ENCODE data around the gene CARS2. TPM values are rescaled to one million over a fixed set of nuclear protein-coding genes. Genes with fewer than 3 reads are reported as not detected.
"Not testable (repeated sequence)": the region's sequence is repeated elsewhere in the genome, so short reads cannot be mapped to it uniquely, and the experiment has no call there.

The CARS2 gene
- total RNA-seq, 2 experiments from 2014 or later: 54.6 to 59.3 TPM

DNA sequence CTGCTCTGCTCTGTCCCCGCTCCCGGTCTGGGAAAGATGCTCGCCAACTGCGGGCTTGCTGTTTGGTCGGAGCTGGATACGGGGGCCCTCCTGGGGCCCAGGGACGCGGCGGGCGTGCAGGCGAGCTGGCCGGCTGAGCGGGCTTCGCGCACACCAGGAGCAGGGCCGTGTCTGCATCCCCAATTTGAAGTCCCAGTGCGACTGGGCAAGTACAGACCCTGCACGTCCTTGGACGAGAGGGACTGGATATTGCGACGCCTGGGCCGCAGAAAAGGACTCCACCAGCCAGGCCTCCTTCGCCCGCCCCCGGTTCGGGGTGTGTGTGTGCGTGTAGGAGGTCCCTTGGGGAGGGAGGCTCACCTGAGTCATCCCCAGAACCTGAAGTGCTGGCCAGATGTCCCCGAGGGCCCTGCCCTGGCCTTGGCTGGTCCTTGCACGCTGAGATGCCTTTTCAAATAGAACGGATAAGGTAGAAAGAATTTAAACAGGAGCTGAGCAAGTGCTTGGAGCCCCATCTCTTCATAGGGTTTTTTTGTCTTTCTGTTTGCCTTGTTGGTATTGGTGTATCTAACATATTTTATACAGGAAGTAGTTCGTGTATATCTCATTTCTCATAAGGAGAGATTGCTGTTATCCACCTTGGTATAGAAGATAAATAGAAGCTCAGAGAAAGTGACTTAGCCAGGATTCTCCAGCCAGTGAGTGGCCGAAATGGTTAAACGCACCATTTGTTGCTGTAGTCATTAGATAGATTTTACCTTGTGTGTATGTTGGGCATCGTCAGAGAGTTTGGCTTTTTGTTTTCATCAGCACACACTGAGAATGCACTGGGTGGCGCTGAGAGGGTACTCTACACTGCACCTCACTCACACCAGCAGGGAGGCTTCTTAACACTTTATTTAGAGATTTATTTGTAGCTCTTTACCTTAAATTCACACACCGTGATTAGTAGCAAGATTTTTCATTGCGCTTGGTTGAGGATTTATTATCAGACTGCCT lies 89.5 kb downstream of the CARS2 start:
- intact Hi-C loops (cut with micrococcal nuclease): loop anchor here (1.0 to 10.0 kb wide), 5 partner anchors 54 to 829 kb away; partner anchors contain the start of genes ANKRD10, IRS2 and RAB20
- Mint-ChIP-seq H3K4me1 (ENCODE audit: low read depth) (peaks cover 43% of the 10 kb centered on the region), H3K4me3 (peak overlapping the region; percentile 94), H3K36me3 (peaks cover 2% of the 10 kb centered on the region), H3K9me3 (peaks cover 4% of the 10 kb centered on the region), H3K27me3 (no peaks in the 10 kb centered on the region), H3K27ac (peak overlapping the region; percentile 63)
- CTCF ChIA-PET: interaction anchor here (0.7 kb wide), 1 partner anchor 65 kb away, joined by 3 read pairs; no protein-coding TSS in a partner anchor
- peak; percentile 70 for DNase-seq
- POLR2A ChIA-PET: interaction anchor here (1.0 to 1.7 kb wide), 5 partner anchors 96 to 299 kb away, joined by 3 to 9 read pairs (median 5); partner anchors contain the start of gene ANKRD10

DNA sequence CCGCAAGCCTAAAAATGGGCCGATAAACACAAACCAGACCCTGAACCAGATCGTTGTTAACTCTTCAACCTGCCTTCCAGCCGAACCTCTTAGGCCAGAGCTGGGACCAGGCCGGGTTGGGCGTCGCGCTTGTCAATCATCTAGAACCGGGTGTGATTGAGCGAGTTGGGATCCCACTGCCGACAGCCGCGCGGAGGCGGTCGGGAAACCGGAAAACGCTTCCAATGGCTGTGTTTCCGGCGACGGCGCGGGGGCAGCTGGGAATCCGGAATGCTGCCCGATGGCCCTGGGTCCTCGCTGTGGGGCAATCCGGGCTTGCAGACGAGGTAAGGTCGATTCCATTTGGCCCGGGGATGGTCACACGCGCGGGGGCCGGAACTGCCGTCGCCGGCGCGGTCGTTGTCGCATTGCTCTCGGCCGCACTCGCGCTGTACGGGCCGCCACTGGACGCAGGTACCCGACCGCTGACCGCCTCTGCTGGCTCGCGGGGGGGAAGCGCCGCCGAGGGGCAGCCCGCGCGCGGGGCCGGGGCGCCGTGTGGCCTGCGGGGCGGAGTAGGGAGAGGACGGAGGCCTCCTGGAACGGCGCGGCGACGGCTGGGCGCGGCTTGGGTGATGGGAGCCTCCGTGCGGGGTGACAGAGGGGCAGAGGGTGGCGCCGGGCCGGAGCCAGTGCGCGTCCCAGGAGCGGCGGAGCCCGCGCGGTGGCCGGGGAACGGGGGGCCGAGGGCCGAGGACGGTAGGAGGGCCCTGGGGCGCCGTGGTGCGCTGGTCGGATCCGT lies 90.4 kb downstream of the CARS2 start, which contains the start of gene NAXD:
Gene NAXD, plus strand, starts transcription at position 224 of the 781 bp plus-strand sequence. Its CDS starts 57 bp downstream, at position 281.
- intact Hi-C loops (cut with micrococcal nuclease): loop anchor here (1.0 to 10.0 kb wide), 6 partner anchors 53 to 828 kb away; partner anchors contain the start of genes ANKRD10, IRS2 and RAB20
- peak; percentile 93 for DNase-seq
- ChIA-PET CTCF (interaction anchor here (1.2 kb wide), 2 partner anchors 22 to 160 kb away, joined by 5 to 6 read pairs; no protein-coding TSS in a partner anchor), POLR2A (interaction anchor here (1.0 to 1.7 kb wide), 5 partner anchors 97 to 300 kb away, joined by 3 to 9 read pairs (median 5); partner anchors contain the start of gene ANKRD10)
- Mint-ChIP-seq H3K4me1 (ENCODE audit: low read depth) (peaks cover 48% of the 10 kb centered on the region), H3K4me3 (peak within 1 kb of the TSS; percentile 94), H3K36me3 (peaks cover 2% of the 10 kb centered on the region), H3K9me3 (peaks cover 4% of the 10 kb centered on the region), H3K27ac (peak within 1 kb of the TSS; percentile 88), H3K27me3 (no peaks in the 10 kb centered on the region)

DNA sequence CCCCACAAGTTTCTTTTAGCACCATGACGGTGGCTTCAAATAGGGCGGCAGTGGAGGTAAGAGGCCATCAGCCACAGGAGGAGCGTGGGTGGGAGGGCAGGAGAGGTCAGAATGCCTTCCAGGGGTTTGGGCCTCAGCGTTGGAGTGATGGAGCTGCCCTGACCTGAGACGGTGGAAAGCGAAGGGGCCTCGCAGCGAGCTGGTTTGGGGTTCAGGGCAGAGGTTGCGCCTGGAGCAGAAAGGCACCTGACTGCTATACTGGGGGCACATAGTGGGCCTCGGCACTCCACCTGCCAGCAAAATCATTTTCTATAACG lies 91.0 kb downstream of the CARS2 start:
- no peaks in the 10 kb centered on the region for H3K27me3 Mint-ChIP-seq
- peaks cover 2% of the 10 kb centered on the region for H3K36me3 Mint-ChIP-seq
- H3K4me3 Mint-ChIP-seq: peak overlapping the region; percentile 94
- no peak for DNase-seq
- peaks cover 4% of the 10 kb centered on the region for H3K9me3 Mint-ChIP-seq
- H3K4me1 Mint-ChIP-seq (ENCODE audit: low read depth): peaks cover 44% of the 10 kb centered on the region
- H3K27ac Mint-ChIP-seq: peak overlapping the region; percentile 88
- intact Hi-C loops (cut with micrococcal nuclease): loop anchor here (1.0 to 10.0 kb wide), 5 partner anchors 53 to 828 kb away; partner anchors contain the start of genes IRS2 and RAB20
- ChIA-PET POLR2A (interaction anchor here (1.3 to 1.7 kb wide), 4 partner anchors 98 to 300 kb away, joined by 4 to 9 read pairs (median 6); partner anchors contain the start of gene ANKRD10), CTCF (interaction anchor here (1.2 kb wide), 2 partner anchors 21 to 159 kb away, joined by 5 to 6 read pairs; no protein-coding TSS in a partner anchor)

DNA sequence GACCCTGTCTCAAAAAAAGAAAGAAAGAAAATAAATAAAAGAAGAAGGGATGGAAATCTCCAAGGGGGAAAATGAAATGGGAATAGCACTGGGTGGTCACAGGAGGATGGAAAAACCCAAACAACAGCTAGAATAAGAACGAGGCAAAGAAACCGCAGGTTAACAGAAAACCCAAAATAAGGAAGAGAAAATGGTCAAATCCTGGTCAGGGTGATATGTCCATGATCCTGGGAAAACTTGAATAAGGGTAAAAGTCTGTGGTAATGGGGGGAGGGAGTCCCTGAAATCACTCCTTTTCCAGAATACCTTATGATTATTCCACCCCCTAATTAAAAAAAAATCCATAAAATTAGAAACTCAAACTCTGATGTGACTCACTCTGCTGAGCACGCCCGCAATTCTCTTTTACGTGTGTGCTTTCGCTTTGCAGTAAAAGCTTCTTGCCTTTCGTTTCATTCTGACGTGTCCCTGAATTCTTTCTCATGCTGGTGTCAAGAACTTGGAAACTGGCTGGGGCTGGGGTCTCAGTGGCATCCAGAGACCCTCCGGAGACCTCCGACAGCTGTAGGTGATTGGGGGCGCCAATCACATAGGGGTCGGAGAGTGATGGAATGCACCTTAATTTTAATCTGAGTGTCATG lies 94.8 kb downstream of the CARS2 start:
- Mint-ChIP-seq H3K36me3 (peaks cover 2% of the 10 kb centered on the region), H3K27ac (peak overlapping the region; percentile 68), H3K27me3 (no peaks in the 10 kb centered on the region), H3K9me3 (peaks cover 4% of the 10 kb centered on the region), H3K4me1 (ENCODE audit: low read depth) (peaks cover 17% of the 10 kb centered on the region), H3K4me3 (no peak overlapping the region)
- ChIA-PET CTCF (interaction anchor here (1.7 kb wide), 1 partner anchor 17 kb away, joined by 6 read pairs; no protein-coding TSS in a partner anchor), POLR2A (no interaction called here)
- intact Hi-C loops (cut with micrococcal nuclease): loop anchor here (1.0 to 10.0 kb wide), 3 partner anchors 104 to 544 kb away; no protein-coding TSS in a partner anchor
- peak; percentile 55 for DNase-seq

DNA sequence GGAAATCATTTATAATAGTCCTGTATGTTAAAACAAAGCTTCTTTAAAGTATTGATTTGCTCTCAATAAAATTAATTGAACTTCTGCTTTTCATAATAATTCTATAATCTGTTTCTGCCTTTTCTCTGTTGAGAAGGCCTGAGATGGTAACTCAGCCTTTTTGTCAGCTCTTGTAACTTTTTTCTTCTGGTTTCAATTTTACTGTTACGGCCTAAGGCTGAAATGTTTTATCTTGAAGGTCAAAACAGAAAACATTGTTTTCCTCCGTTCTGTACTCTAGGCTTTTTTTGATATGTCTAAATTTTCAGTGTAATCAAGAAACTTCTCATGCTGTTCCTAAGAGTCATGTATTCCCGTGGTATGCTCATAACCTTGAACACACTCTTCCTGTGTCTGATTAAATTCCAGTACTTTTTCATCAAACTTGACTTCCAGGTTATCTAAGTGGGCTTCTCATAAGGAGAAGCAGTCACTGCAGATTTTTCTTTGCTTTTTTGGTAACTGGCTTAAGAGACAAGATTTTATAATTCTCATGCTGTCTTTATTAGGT lies 98.2 kb downstream of the CARS2 start:
- Mint-ChIP-seq H3K9me3 (no peaks in the 10 kb centered on the region), H3K27me3 (peaks cover 3% of the 10 kb centered on the region), H3K4me3 (no peak overlapping the region), H3K4me1 (ENCODE audit: low read depth) (peaks cover 14% of the 10 kb centered on the region), H3K36me3 (no peaks in the 10 kb centered on the region), H3K27ac (no peak overlapping the region)
- CTCF ChIA-PET: no interaction called here
- DNase-seq: no peak
- POLR2A ChIA-PET: no interaction called here
- intact Hi-C loops (cut with micrococcal nuclease): no loop called here

DNA sequence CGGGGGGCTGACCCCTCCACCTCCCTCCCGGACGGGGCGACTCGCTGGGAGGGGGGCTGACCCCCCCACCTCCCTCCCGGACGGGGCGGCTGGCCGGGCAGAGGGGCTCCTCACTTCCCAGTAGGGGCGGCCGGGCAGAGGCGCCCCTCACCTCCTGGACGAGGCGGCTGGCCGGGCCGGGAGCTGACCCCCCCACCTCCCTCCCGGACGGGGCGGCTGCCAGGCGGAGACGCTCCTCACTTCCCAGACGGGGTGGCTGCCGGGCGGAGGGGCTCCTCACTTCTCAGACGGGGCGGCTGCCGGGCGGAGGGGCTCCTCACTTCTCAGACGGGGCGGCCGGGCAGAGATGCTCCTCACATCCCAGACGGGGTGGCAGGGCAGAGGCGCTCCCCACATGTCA lies 99.6 kb downstream of the CARS2 start:
- intact Hi-C loops (cut with micrococcal nuclease); H3K9me3 Mint-ChIP-seq; CTCF ChIA-PET; H3K4me1 Mint-ChIP-seq (ENCODE audit: low read depth); H3K36me3 Mint-ChIP-seq; H3K27me3 Mint-ChIP-seq; POLR2A ChIA-PET; DNase-seq; H3K27ac Mint-ChIP-seq; H3K4me3 Mint-ChIP-seq: not testable (repeated sequence)

DNA sequence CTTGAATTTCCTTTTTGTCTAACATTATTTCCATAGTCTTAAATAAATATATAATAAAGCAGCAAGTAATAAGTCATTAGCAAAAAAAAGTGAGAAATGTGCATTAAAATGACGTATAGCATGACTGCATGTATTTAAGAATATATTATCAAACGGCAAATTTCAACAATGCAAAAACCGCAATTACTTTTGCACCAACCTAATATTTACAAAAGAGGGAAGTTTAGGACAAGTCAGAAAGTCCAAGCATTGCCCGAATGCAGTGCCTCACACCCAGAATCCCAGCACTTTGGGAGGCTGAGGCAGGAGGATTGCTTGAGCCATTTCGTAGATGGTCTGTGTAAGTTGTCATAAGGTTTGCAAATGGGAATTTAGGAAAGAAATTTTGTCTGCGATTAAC lies 100.8 kb downstream of the CARS2 start:
- Mint-ChIP-seq H3K27ac (no peak overlapping the region), H3K36me3 (no peaks in the 10 kb centered on the region), H3K9me3 (no peaks in the 10 kb centered on the region), H3K27me3 (peaks cover 9% of the 10 kb centered on the region), H3K4me3 (no peak overlapping the region), H3K4me1 (ENCODE audit: low read depth) (no peaks in the 10 kb centered on the region)
- intact Hi-C loops (cut with micrococcal nuclease): no loop called here
- DNase-seq: no peak
- POLR2A ChIA-PET: no interaction called here
- CTCF ChIA-PET: no interaction called here

DNA sequence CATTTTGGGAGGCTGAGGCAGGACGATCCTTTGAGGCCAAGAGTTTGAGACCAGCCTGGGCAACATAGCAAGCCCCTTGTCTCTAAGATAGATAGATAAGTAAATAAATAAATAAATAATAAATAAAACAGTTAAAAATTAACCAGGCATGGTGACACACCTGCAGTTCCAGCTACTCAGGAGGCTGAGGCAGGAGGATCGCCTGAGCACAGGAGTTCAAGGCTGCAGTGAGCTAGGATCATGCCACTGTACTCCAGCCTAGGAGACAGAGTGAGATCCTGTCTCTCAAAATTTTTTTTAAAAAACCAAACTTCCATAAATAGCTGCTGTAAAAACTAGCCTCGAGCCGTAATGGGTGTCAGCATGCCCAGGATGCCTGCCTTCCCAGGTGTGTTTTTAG lies 104.9 kb downstream of the CARS2 start:
- Mint-ChIP-seq H3K4me3 (no peak overlapping the region), H3K36me3 (no peaks in the 10 kb centered on the region), H3K9me3 (no peaks in the 10 kb centered on the region), H3K4me1 (ENCODE audit: low read depth) (no peaks in the 10 kb centered on the region), H3K27me3 (peaks cover 9% of the 10 kb centered on the region), H3K27ac (no peak overlapping the region)
- intact Hi-C loops (cut with micrococcal nuclease): no loop called here
- no peak for DNase-seq
- POLR2A ChIA-PET: no interaction called here
- CTCF ChIA-PET: no interaction called here

DNA sequence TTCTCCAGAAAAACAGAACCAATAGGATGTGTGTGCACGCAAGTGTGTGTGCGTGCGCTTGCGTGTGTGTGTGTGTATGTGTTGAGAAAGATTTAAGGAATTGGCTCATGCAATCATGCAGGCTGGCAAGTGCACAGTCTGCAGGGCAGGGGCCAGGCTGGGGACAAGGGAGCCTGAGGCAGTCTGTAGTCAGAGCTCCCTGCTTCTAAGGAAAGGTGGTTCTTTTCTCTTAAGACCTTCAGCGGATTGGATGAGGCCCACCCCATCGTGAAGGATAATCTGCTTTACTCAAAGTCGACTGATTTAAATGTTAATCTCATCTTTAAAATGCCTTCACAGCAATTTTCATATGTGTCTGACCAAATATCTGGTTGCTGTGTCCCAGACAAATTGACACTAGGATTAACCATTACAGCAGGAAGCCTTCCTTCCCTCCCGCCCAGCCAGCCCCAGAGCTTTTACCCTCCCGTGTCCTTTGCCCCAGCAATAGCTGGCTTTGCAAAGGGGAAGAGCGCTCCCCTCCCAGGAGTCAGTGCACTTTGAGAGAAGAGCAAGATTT lies 105.6 kb downstream of the CARS2 start:
- no peak overlapping the region for H3K27ac Mint-ChIP-seq
- CTCF ChIA-PET: no interaction called here
- intact Hi-C loops (cut with micrococcal nuclease): no loop called here
- H3K27me3 Mint-ChIP-seq: peaks cover 9% of the 10 kb centered on the region
- no peaks in the 10 kb centered on the region for H3K36me3 Mint-ChIP-seq
- no peaks in the 10 kb centered on the region for H3K4me1 Mint-ChIP-seq (ENCODE audit: low read depth)
- DNase-seq: no peak
- POLR2A ChIA-PET: no interaction called here
- H3K4me3 Mint-ChIP-seq: no peak overlapping the region
- H3K9me3 Mint-ChIP-seq: no peaks in the 10 kb centered on the region

DNA sequence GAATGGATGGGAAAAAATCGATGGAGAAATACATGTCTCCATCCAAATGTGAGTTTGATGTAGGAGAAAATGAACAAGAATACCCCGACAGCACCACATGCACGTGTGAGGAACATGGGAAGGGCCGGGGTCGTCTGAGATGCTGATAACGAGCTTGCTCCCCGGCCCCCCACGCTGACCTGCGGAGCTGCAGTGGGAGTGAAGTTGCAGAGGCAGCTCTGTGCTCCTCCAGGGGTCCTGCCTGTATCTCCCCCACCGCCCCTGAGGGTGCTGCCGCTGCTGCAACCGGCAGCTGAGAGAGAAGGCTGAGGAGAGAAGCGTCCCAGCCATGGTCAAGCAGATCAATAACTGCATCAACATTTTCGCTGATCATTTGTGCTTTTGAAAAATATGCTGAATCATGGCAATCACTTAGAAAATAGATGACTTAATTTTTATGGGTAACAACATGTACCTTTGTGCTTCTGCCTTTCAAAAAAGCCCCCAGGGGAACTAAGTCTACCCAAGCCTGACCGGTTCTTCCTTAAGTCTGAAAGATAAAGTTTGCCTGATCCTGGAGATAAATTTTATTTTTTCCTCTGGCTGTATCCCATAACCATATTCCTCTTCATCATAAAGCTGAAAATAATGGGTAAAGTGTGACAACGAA lies 108.8 kb downstream of the CARS2 start:
- CTCF ChIA-PET: interaction anchor here (0.7 to 2.5 kb wide), 3 partner anchors 97 to 221 kb away, joined by 3 to 12 read pairs (median 4); no protein-coding TSS in a partner anchor
- DNase-seq: no peak
- intact Hi-C loops (cut with micrococcal nuclease): loop anchor here (10.0 kb wide), 1 partner anchor 458 kb away; no protein-coding TSS in a partner anchor
- Mint-ChIP-seq H3K4me1 (ENCODE audit: low read depth) (peaks cover 1% of the 10 kb centered on the region), H3K9me3 (no peaks in the 10 kb centered on the region), H3K27ac (no peak overlapping the region), H3K27me3 (peaks cover 4% of the 10 kb centered on the region), H3K36me3 (no peaks in the 10 kb centered on the region), H3K4me3 (no peak overlapping the region)
- POLR2A ChIA-PET: no interaction called here
